Measurements from ENCODE around the gene KLK5. TPM values are rescaled to one million over a fixed set of nuclear protein-coding genes. Genes with fewer than 3 reads are reported as not detected.

The KLK5 gene
- polyA plus RNA-seq, 2 donors = 13.9 to 18.7 TPM

- 11 to 14% methylated on average over 28 of the region's 28 CpGs for WGBS, 2 donors
- no peaks in the 10 kb centered on the region for H3K27me3 ChIP-seq (ENCODE audit: control insufficient read depth in 1 of 2, insufficient read depth in 2 of 2, low read length in 2 of 2)
- H3K4me1 ChIP-seq (ENCODE audit: control insufficient read depth in 2 of 2, insufficient read depth in 2 of 2, low read length in 1 of 2) = peaks cover 2 to 7% of the 10 kb centered on the region in 2 donors
- peak within 1 kb of the TSS in 1 of 2 donors; percentile 36 for H3K27ac ChIP-seq (ENCODE audit: low read depth in 2 of 2, low read length in 1 of 2)
- H3K9me3 ChIP-seq (ENCODE audit: control insufficient read depth in 2 of 2, insufficient read depth in 1 of 2, low read depth in 1 of 2, low read length in 1 of 2) = no peaks in the 10 kb centered on the region
- peak within 1 kb of the TSS; percentile 19 to 39 for H3K4me3 ChIP-seq (ENCODE audit: low read depth in 1 of 2, low read length in 2 of 2)
- no peaks in the 10 kb centered on the region for H3K36me3 ChIP-seq (ENCODE audit: control insufficient read depth in 2 of 2, insufficient read depth in 2 of 2, low read length in 1 of 2)
These were observed 30.9 kb upstream of the KLK5 start, which contains the start of gene KLK7 for GRCh38 chr19:50983625-50984292. Gene KLK7 (minus strand): TSS chr19:50983917. CDS start chr19:50982399, 1,518 bp downstream.

GRCh38 chr19:50982186-50982585, 29.3 kb upstream of the KLK5 start:
- H3K9me3 ChIP-seq (ENCODE audit: control insufficient read depth in 2 of 2, insufficient read depth in 1 of 2, low read depth in 1 of 2, low read length in 1 of 2) = no peaks in the 10 kb centered on the region
- H3K27me3 ChIP-seq (ENCODE audit: control insufficient read depth in 1 of 2, insufficient read depth in 2 of 2, low read length in 2 of 2) = no peaks in the 10 kb centered on the region
- WGBS, 2 donors = 77 to 86% methylated on average over 4 of the region's 4 CpGs
- H3K36me3 ChIP-seq (ENCODE audit: control insufficient read depth in 2 of 2, insufficient read depth in 2 of 2, low read length in 1 of 2) = no peaks in the 10 kb centered on the region
- H3K4me3 ChIP-seq (ENCODE audit: low read depth in 1 of 2, low read length in 2 of 2) = peak overlapping the region in 1 of 2 donors; percentile 25
- H3K27ac ChIP-seq (ENCODE audit: low read depth in 2 of 2, low read length in 1 of 2) = no peak overlapping the region
- H3K4me1 ChIP-seq (ENCODE audit: control insufficient read depth in 2 of 2, insufficient read depth in 2 of 2, low read length in 1 of 2) = peaks cover 2 to 10% of the 10 kb centered on the region in 2 donors

- Histone ChIP-seq H3K9me3 (ENCODE audit: control insufficient read depth in 2 of 2, insufficient read depth in 1 of 2, low read depth in 1 of 2, low read length in 1 of 2) (no peaks in the 10 kb centered on the region), H3K4me1 (ENCODE audit: control insufficient read depth in 2 of 2, insufficient read depth in 2 of 2, low read length in 1 of 2) (peaks cover 2 to 10% of the 10 kb centered on the region in 2 donors), H3K27ac (ENCODE audit: low read depth in 2 of 2, low read length in 1 of 2) (no peak overlapping the region), H3K36me3 (ENCODE audit: control insufficient read depth in 2 of 2, insufficient read depth in 2 of 2, low read length in 1 of 2) (no peaks in the 10 kb centered on the region), H3K27me3 (ENCODE audit: control insufficient read depth in 1 of 2, insufficient read depth in 2 of 2, low read length in 2 of 2) (no peaks in the 10 kb centered on the region), H3K4me3 (ENCODE audit: low read depth in 1 of 2, low read length in 2 of 2) (peak overlapping the region; percentile 10 to 25)
- WGBS, 2 donors = 47 to 71% methylated on average over 11 of the region's 11 CpGs
These were observed 28.8 kb upstream of the KLK5 start for GRCh38 chr19:50981587-50982146.

- 67 to 71% methylated on average over 13 of the region's 13 CpGs for WGBS, 2 donors
- H3K27ac ChIP-seq (ENCODE audit: low read depth in 2 of 2, low read length in 1 of 2) = no peak overlapping the region
- no peaks in the 10 kb centered on the region for H3K9me3 ChIP-seq (ENCODE audit: control insufficient read depth in 2 of 2, insufficient read depth in 1 of 2, low read depth in 1 of 2, low read length in 1 of 2)
- no peaks in the 10 kb centered on the region for H3K27me3 ChIP-seq (ENCODE audit: control insufficient read depth in 1 of 2, insufficient read depth in 2 of 2, low read length in 2 of 2)
- no peaks in the 10 kb centered on the region for H3K36me3 ChIP-seq (ENCODE audit: control insufficient read depth in 2 of 2, insufficient read depth in 2 of 2, low read length in 1 of 2)
- H3K4me1 ChIP-seq (ENCODE audit: control insufficient read depth in 2 of 2, insufficient read depth in 2 of 2, low read length in 1 of 2) = peaks cover 2 to 15% of the 10 kb centered on the region in 2 donors
- H3K4me3 ChIP-seq (ENCODE audit: low read depth in 1 of 2, low read length in 2 of 2) = no peak overlapping the region
These were observed 27.4 kb upstream of the KLK5 start for GRCh38 chr19:50980208-50980607.

GRCh38 chr19:50979758-50980157, 26.9 kb upstream of the KLK5 start:
- Histone ChIP-seq H3K27ac (ENCODE audit: low read depth in 2 of 2, low read length in 1 of 2) (no peak overlapping the region), H3K4me1 (ENCODE audit: control insufficient read depth in 2 of 2, insufficient read depth in 2 of 2, low read length in 1 of 2) (peaks cover 2 to 15% of the 10 kb centered on the region in 2 donors), H3K27me3 (ENCODE audit: control insufficient read depth in 1 of 2, insufficient read depth in 2 of 2, low read length in 2 of 2) (no peaks in the 10 kb centered on the region), H3K36me3 (ENCODE audit: control insufficient read depth in 2 of 2, insufficient read depth in 2 of 2, low read length in 1 of 2) (no peaks in the 10 kb centered on the region), H3K9me3 (ENCODE audit: control insufficient read depth in 2 of 2, insufficient read depth in 1 of 2, low read depth in 1 of 2, low read length in 1 of 2) (no peaks in the 10 kb centered on the region), H3K4me3 (ENCODE audit: low read depth in 1 of 2, low read length in 2 of 2) (no peak overlapping the region)
- 47 to 56% methylated on average over 8 of the region's 8 CpGs for WGBS, 2 donors

GRCh38 chr19:50978772-50979390, 26.0 kb upstream of the KLK5 start:
- 34 to 48% methylated on average over 5 of the region's 5 CpGs for WGBS, 2 donors
- H3K4me3 ChIP-seq (ENCODE audit: low read depth in 1 of 2, low read length in 2 of 2) = no peak overlapping the region
- H3K27ac ChIP-seq (ENCODE audit: low read depth in 2 of 2, low read length in 1 of 2) = peak overlapping the region in 1 of 2 donors; percentile 1
- H3K4me1 ChIP-seq (ENCODE audit: control insufficient read depth in 2 of 2, insufficient read depth in 2 of 2, low read length in 1 of 2) = peaks cover 2 to 14% of the 10 kb centered on the region in 2 donors
- no peaks in the 10 kb centered on the region for H3K9me3 ChIP-seq (ENCODE audit: control insufficient read depth in 2 of 2, insufficient read depth in 1 of 2, low read depth in 1 of 2, low read length in 1 of 2)
- no peaks in the 10 kb centered on the region for H3K27me3 ChIP-seq (ENCODE audit: control insufficient read depth in 1 of 2, insufficient read depth in 2 of 2, low read length in 2 of 2)
- H3K36me3 ChIP-seq (ENCODE audit: control insufficient read depth in 2 of 2, insufficient read depth in 2 of 2, low read length in 1 of 2) = no peaks in the 10 kb centered on the region

- no peaks in the 10 kb centered on the region for H3K9me3 ChIP-seq (ENCODE audit: control insufficient read depth in 2 of 2, insufficient read depth in 1 of 2, low read depth in 1 of 2, low read length in 1 of 2)
- WGBS, 2 donors = 58 to 67% methylated on average over 4 of the region's 4 CpGs
- no peaks in the 10 kb centered on the region for H3K27me3 ChIP-seq (ENCODE audit: control insufficient read depth in 1 of 2, insufficient read depth in 2 of 2, low read length in 2 of 2)
- H3K4me3 ChIP-seq (ENCODE audit: low read depth in 1 of 2, low read length in 2 of 2) = no peak overlapping the region
- no peaks in the 10 kb centered on the region for H3K36me3 ChIP-seq (ENCODE audit: control insufficient read depth in 2 of 2, insufficient read depth in 2 of 2, low read length in 1 of 2)
- H3K4me1 ChIP-seq (ENCODE audit: control insufficient read depth in 2 of 2, insufficient read depth in 2 of 2, low read length in 1 of 2) = peaks cover 2 to 14% of the 10 kb centered on the region in 2 donors
- H3K27ac ChIP-seq (ENCODE audit: low read depth in 2 of 2, low read length in 1 of 2) = no peak overlapping the region
These were observed 24.8 kb upstream of the KLK5 start for GRCh38 chr19:50977626-50978025.

GRCh38 chr19:50975766-50976165, 22.9 kb upstream of the KLK5 start:
- Histone ChIP-seq H3K27me3 (ENCODE audit: control insufficient read depth in 1 of 2, insufficient read depth in 2 of 2, low read length in 2 of 2) (no peaks in the 10 kb centered on the region), H3K27ac (ENCODE audit: low read depth in 2 of 2, low read length in 1 of 2) (peak overlapping the region; percentile 66 to 86), H3K9me3 (ENCODE audit: control insufficient read depth in 2 of 2, insufficient read depth in 1 of 2, low read depth in 1 of 2, low read length in 1 of 2) (no peaks in the 10 kb centered on the region), H3K4me3 (ENCODE audit: low read depth in 1 of 2, low read length in 2 of 2) (no peak overlapping the region), H3K4me1 (ENCODE audit: control insufficient read depth in 2 of 2, insufficient read depth in 2 of 2, low read length in 1 of 2) (peaks cover 0 to 14% of the 10 kb centered on the region in 2 donors), H3K36me3 (ENCODE audit: control insufficient read depth in 2 of 2, insufficient read depth in 2 of 2, low read length in 1 of 2) (no peaks in the 10 kb centered on the region)
- 17 to 18% methylated on average over 6 to 8 of the region's 8 CpGs for WGBS, 2 donors

- 53 to 59% methylated on average over 9 of the region's 9 CpGs for WGBS, 2 donors
- H3K4me1 ChIP-seq (ENCODE audit: control insufficient read depth in 2 of 2, insufficient read depth in 2 of 2, low read length in 1 of 2) = peaks cover 0 to 14% of the 10 kb centered on the region in 2 donors
- H3K27me3 ChIP-seq (ENCODE audit: control insufficient read depth in 1 of 2, insufficient read depth in 2 of 2, low read length in 2 of 2) = no peaks in the 10 kb centered on the region
- no peak overlapping the region for H3K4me3 ChIP-seq (ENCODE audit: low read depth in 1 of 2, low read length in 2 of 2)
- H3K9me3 ChIP-seq (ENCODE audit: control insufficient read depth in 2 of 2, insufficient read depth in 1 of 2, low read depth in 1 of 2, low read length in 1 of 2) = no peaks in the 10 kb centered on the region
- peak overlapping the region; percentile 30 to 86 for H3K27ac ChIP-seq (ENCODE audit: low read depth in 2 of 2, low read length in 1 of 2)
- no peaks in the 10 kb centered on the region for H3K36me3 ChIP-seq (ENCODE audit: control insufficient read depth in 2 of 2, insufficient read depth in 2 of 2, low read length in 1 of 2)
These were observed 22.1 kb upstream of the KLK5 start for GRCh38 chr19:50974702-50975556.

Measured in esophagus (tissue), 2 donors.